Erythroblast (primary cell): ENCODE data around the gene BCAN.

Source experiments
- DNase-seq, 2 experiments: peaks; one replicate each; lab custom pipeline; 2025; lab: John Stamatoyannopoulos, UW
- GATA1 ChIP-seq: IDR thresholded peaks from 2 replicates; pipeline ENCODE4 v1.6.1; 2011; ENCODE audit warnings: low read depth, mild to moderate bottlenecking, control low read depth, low read length, moderate library complexity
- POLR2A ChIP-seq: IDR thresholded peaks from 2 replicates; pipeline ENCODE4 v1.6.1; 2011; ENCODE audit warnings: mild to moderate bottlenecking, low read length

Gene BCAN

DNA sequence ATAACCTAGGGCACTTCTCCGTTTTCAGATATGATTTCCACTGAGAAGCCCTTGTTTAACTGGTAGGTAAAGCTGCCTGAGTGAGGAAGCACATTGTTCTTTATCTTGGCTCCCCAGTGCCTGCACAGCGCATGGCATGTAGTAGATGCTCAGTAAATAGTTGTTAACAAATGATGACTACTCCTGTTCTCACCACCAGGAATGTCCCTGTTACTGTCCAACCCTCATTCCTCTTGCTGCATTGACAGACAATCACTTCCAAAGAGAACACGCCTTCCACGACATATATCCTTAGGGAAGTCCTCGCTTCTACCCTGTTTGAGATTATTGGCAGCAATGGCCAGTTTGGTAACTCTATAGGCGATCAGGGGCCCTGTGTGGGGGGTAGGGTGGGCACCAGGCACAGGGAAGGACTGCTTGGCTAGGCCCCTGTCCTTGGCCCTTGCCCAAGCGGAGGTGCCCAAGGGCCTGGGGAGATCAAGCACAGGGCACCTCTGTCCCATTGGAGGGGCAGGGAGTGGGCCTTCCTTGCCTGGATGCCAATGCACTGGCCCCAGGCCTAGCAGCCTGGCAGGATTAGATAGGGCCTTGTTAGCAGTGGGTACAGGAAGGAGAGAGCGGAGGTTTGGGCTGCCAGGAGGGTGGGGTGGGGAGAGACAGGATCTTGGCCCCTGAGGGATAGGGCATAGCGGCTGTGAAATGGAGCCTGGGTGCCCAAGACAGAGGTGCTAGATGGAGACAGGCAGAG lies 25.1 kb downstream of the BCAN start:
- no peak for TF ChIP-seq POLR2A
- TF ChIP-seq GATA1: no peak
- no peak for DNase-seq

DNA sequence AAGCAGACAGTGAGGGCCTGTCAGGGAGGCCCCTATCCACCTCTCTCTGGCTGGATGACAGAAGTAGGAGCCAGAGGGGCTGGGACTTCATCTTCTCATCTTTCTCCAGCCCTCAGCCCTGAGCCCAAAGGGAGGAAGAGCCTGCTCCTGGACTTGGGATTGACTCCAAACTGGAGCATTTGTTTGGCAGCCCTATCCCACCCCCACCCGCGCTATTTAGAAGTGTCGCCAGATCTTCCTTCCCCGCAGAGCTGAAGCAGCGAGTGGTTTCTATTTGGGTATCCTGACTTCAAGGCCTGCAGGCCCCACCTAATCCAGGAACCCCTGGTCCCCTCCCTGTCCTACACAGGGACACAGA lies 25.7 kb downstream of the BCAN start:
- no peak for DNase-seq
- TF ChIP-seq GATA1: no peak
- TF ChIP-seq POLR2A: no peak

DNA sequence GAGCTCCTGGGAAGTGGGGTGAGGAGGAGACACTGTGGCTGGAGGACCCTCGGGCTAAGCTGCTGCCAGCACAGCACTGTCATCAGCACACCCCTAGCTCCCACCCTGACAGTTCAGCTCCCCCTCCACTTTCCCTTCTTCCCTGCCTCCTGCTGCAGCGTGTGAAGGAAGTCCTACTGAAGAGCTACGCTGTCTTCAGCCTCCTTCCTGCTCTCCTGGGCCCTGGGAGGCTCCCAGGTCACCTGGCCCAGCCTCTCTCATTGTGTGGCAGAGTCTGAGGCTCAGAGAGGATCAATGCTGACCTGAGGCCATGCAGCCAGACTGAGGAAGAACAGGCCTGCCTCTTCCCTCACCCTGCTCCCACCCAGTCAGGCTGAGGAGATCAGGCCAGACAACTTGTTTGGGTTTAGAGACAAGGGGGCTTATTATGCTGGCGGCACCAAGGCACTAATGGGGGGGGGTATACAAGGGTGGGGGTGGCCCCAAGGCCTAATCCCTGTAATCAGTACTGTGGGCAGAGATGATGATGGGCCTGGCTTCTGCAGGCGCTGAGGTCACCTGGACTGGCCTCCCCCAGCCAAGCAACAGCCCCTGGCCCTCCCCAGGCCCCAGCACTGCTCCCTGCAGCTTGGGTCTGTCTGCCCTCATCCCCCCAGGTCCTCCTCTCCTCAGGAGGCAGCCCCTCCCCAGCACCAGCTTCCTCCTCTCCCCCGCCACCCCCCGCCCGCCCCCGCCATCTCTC lies 26.2 kb downstream of the BCAN start:
- TF ChIP-seq POLR2A (no peak), GATA1 (no peak)
- DNase-seq: no peak

DNA sequence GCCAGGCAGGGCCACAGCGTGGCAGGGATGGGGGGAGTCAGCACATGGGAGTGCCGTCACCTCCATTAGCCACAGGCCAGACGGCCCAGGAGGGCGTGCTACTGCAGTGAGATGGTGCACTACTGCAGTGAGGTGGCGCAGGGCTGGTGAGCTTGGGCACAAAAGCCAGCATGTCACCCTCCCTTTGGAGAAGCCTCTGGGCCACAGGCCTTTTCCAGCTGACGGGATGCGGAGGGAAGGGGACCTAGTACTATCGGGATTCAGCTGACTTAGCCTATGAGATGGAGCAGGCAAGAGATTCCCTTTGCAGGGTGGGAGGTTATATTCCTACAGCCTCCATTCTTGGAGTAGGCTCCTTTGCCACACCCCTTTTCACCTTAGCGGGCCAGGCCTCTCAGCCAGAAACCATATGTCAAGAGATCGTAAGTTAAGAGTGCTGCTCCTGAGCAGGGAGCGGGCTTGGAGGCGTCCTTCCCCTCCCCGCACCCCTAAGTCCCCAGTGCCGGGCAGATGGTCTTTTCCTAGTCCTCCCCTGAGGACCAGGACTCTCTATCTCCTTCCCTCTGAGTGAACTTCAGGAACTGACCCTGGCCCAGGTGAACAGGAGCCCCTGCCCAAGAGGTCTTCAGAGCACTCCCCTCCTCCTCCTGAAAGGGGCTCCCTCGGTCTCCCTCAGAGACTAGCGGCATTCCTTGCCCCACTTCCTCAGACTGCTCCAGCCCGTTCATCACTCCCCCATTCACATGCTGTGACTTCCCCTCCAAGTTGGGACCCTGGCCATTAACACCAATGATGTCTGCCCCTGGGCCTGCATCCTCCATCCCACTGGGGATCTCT lies 27.1 kb downstream of the BCAN start:
- TF ChIP-seq POLR2A (no peak), GATA1 (no peak)
- DNase-seq: no peak

DNA sequence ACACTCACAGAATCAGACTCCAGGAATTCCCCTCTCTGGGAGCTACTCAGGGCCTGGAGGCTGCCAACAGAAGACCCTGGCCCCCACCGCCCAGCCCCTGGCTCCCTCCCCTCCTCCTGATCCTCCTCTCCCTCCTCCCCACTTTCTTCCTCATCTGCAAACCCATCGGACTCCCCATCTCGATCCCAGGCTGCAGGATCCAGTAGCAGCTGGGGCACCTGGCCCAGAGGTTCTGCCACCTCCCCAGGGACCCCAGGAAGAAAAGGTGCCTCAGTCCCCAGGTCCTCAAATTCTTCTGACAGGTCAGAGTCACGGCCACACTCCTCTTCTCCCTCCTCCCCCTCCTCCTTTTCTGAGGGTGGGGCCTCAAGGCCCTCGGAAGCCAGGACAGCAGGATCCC lies 27.9 kb downstream of the BCAN start:
- TF ChIP-seq POLR2A (no peak), GATA1 (no peak)
- DNase-seq: no peak

DNA sequence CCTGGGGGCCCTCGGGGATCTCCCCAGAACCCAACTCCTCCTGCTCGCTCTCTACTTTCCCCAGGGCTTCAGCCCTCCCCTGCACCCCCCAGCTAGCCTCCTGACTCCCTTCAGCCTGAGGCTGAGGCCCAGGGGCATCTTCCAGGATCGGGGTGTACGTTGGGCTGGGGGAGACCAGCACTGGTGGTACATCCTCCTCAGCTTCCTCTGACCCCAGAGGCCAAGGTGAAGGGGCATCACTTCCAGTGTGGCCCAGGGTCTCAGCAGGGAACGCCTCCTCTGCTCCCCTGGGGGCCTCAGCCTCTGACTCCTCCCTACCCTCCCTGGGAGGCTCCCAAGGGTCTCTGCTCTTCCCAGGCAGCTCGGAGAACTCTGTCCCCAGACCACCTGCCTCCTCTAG lies 28.4 kb downstream of the BCAN start:
- TF ChIP-seq POLR2A (no peak), GATA1 (no peak)
- no peak for DNase-seq

DNA sequence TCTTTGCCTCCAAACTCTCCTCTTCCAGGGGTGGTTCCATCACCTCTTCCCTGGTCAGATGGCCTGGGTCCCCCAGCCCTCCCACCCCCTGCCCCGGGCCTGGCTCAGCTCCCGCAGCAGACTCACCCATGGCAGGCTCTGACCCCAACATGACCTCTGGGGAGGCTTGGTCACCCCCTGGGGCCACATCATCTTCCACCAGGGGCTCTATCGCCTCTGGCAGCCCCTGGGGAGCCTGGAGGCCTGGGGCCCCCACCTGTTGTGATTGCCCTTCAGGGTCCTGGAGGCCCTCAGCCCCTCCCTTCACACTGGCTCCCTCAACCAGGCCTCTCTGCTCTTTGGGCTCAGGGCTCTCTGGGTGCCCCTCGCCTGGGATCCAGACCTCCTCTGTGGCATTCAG lies 28.9 kb downstream of the BCAN start:
- DNase-seq: no peak
- TF ChIP-seq POLR2A (no peak), GATA1 (no peak)

DNA sequence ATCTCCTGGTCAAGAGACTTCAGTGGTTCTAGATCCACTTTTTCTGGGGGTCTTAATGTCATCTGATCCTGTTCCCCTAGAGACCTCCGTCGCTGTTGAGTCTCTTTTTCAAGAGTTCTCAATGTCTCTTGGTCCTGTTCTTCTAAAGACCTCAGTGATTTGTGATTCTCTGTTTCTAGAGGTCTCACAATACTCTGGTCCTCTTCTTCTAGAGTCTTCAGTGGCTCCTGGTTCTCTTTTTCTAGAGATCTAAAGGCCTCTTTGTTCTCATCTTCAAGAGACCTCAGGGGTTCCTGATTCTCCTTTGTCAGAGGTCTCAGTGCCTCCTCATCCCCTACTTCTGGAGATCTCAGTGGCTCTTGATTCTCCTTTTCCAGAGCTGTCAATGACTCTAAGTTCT lies 29.9 kb downstream of the BCAN start:
- no peak for DNase-seq
- TF ChIP-seq POLR2A: no peak
- TF ChIP-seq GATA1: no peak

DNA sequence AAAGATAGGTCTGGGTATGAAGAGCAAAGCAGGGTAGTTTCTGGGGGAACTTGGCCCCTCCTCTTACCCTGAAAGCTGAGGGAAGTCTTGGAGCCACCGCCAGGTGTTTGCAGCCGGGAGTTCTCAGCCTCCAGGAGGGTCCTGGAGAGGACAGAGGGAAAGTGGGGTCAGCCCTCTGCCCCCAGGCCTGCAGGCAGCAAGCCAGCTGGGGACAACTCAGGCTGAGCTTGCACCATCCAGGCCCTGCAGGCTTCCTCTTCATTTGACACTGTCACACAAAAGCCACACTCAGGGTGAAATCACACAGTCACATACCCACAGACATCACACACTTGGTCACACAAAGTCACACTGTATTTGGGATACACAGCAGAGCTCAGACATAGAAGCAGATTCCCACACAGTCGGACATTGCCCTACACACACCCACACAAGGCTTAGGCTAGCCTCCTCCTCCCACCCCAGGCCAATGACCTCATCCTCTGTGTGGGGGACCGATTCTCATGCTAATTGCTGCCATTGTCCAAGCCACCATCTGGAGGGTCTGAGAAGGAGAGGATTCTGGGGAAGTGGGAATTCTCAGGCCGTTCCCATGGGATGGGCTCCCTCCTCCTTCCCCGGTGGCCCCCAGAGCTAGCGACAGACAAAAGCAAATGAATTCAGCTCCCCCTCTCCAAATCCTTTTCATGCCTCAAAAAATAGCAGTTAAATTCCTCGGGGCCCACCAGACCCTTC lies 31.6 kb downstream of the BCAN start:
- TF ChIP-seq GATA1 (no peak), POLR2A (no peak)
- no peak for DNase-seq

DNA sequence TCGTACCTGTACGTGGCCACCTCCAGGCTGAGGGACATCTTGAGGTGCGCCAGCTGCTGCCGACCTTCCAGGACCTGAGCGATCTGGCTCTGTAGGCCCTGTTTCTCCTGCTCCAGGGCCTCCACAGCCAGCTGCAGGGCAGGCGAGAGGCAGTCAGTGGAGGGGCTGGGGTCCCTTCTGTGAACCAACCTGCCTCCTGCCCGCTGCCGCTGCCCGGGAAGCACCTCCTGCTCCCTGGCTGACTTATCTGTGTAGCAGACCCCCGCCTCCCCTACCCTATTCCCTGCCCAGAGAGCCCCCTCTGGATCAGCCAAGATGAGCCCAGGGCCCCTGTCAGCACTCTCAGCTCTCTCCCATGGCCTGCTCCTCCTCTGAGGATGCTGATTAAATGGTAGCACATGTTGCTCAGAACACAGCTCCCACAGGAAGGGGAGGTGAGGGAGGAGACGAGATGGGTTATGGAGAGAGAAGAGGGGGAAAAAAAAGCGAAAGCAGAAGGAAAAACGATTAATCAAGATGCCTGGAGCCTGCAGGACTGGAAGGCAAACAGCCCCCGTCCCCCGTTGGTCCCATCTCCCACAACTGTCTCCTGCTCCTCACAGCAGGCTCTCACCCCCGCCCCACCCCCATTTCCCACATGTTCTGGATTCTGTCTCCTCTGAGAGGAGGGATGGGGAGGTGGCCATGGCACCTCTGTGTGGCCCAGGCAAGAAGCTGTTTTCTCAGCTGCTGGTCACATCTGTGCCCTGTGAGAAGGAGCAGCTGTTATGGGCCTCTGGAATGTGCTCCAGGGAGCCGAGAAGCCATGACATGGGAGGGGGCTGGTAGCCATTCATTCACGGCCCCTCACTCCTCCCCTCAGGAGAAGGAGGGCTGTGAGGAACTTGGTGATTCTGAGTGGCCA lies 33.5 kb downstream of the BCAN start:
- TF ChIP-seq GATA1 (no peak), POLR2A (no peak)
- no peak for DNase-seq

DNA sequence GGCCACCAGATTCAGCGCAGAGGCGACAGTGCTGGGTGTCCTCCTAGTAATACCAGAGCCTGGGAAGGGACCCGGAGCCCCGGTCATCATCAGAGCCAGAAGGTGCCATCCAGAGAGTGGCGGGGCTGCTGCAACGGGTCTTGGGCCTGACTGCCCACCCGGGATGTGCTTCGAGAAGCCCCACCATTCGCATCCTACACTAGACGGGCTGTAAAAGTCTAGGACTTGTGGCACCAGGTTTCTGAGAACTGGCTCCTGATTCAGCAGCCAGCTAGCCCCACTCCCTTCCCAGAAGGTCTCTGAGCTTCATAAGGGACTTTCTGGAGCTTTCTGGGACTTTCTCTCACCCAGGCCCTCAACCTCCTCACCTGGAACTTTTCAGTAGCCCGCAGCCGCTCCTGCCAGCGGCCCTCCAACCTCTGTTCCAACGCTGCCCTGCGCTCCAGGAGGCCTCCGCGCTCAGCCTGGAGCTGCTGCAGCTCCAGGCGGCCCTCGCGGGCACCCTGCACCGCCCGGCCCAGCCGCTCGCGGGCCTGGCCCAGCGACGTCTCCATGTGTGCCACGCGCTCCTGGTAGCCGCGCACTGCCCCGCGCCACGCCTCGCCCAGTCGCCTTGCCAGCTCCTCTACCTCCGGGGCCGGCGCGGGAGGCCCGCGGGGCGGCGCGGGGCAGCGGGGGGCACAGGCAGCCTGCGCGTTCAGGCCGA lies 34.4 kb downstream of the BCAN start:
- no peak for DNase-seq
- no peak for TF ChIP-seq POLR2A
- no peak for TF ChIP-seq GATA1
